Stimulated activated CD8-positive, alpha-beta memory T cell treated with anti-CD3 and anti-CD28 coated beads, Interleukin-12 subunit alpha, Interleukin-12 subunit beta, amount 100 ng/mL, for 24 hours (primary cell): ENCODE measurements around the gene COX4I2.
"Not testable (repeated sequence)": the region's sequence is repeated elsewhere in the genome, so short reads cannot be mapped to it uniquely, and the experiment has no call there.

ENCODE experiments used
- DNase-seq: peaks from one replicate; pipeline ENCODE4 v3.0.0-alpha.2; 2020; ENCODE audit errors: extremely low read depth

COX4I2 gene

GRCh38 chr20:31654534-31654933, 16.8 kb downstream of the COX4I2 start:
- DNase-seq: no peak

- peak; percentile 38 for DNase-seq
Measured at GRCh38 chr20:31661625-31662371, 24.1 kb downstream of the COX4I2 start.

DNA sequence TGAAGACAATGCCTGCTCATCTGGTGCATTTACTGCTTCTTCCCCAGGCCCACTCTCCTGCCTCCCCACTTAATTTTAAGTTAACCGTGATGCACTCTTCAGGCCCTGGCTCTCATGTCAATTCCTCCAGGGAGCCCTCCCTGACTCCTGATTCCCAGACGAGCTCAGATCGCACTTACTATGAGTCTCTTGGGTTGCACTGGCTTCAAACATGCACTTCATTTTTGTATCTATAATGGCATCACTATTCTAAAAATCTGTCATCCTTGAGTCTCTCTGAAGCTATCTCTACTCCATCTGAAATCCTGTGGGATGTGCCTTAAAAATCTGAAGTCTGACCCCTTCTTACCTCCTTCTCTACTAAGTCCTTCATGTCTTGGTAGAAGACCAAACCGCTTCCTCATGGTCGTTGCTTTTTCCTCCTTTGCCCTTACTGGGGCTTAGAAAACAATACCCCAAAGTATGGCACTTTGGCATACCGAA, 24.7 kb downstream of the COX4I2 start:
- no peak for DNase-seq

DNA sequence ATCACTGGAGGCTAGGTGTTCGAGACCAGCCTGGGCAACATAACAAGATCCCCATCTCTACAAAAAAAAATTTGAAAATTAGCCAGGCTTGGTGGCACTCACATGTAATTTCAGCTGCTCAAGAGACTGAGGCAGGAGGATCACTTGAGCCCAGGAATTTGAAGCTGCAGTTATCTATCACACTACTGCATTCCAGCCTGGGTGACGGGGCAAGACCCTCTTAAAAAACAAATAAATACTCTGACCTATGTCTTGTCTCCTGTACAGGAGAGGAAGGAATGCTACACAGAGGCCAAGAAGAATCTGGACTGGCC, 25.8 kb downstream of the COX4I2 start:
- no peak for DNase-seq

- DNase-seq: no peak
Measured at GRCh38 chr20:31663838-31664695, 26.4 kb downstream of the COX4I2 start.

GRCh38 chr20:31664696-31665354, 27.1 kb downstream of the COX4I2 start:
- no peak for DNase-seq

DNA sequence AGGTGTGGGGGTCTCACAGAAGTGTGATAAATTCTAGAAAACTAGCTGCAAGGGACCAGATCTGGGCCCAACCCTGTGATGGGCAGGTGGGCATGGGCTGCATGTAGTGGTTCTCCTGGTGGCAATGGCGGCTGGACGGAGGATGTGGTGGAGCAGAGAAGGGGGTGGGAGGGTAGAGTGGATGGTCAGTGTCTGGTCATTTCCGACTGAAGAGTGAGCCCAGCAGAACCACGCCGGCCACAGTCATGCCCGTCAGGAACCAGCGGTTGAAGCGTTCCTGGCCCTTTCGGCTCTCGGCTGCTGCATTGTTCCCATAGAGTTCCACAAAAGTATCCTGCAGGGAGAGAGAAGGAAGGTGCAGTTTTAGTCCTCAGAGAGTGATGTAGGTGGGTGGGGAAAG, 28.0 kb downstream of the COX4I2 start:
- no peak for DNase-seq

- no peak for DNase-seq
Measured at GRCh38 chr20:31666258-31667042, 28.7 kb downstream of the COX4I2 start.

DNA sequence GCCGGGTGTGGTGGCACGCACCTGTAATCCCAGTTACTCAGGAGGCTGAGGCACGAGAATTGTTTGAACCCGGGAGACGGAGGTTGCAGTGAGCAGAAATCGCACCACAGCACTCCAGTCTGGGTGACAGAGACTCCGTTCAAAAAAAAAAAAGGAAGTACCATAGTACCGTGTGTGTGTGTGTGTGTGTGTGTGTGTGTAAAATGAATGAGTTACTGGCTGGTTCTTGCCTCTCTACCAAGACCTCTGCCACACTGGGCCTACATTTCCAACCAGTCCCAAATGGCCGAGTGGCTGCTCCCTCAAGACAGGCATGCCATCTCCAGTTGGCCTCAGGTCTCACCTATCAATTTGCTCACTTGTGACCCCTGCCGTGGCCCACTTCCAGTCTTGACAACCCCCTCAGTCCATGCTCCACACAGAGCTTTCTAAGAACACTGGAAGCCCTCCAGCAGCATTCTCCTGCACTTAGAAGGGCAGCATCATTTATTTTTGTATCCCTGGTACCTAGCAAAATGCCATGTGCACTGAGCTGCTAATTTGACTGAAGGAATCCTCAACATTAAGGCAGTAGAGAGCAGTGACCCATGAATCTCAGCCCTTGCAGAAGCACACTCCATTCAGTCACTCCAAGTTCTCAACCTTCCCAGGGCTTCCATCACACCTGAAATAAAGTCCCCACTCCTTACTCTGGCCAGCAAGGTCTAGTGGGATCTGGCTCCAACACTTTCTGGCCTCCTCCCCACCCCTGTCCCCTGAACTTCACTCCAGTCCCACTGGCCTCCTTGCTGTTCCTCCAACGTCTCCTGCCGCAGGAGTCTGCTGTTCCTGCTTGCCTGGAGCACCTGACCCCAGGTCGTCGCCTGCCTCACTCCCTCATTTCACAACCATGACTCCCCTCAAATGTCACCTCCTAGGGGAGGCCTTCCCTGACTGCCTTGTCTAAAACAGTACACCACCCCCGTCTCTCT, 29.9 kb downstream of the COX4I2 start:
- no peak for DNase-seq

GRCh38 chr20:31668944-31669343, 31.2 kb downstream of the COX4I2 start:
- not testable (repeated sequence) for DNase-seq

GRCh38 chr20:31669876-31670275, 32.2 kb downstream of the COX4I2 start:
- DNase-seq: no peak

GRCh38 chr20:31670371-31671228, 32.9 kb downstream of the COX4I2 start:
- DNase-seq: no peak

GRCh38 chr20:31671324-31671723, 33.6 kb downstream of the COX4I2 start:
- no peak for DNase-seq

DNA sequence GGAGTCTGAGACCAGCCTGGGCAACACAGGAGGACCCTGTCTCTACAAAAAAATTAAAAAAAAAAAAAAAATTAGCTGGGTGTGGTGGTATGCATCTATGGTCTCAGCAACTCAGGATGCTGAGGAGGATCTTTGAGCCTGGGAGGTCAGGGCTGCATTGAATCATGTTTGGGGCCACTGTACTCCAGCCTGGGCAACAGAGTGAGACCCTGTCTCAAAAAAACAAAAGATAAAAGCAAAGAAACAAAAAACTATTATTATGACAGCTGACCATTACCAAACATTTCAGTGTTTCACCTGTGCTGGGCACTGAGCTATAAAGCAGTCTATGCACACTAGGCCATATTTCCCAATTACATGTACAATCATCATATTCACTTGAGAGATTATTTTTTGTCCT, 35.7 kb downstream of the COX4I2 start:
- no peak for DNase-seq

GRCh38 chr20:31673943-31674463, 36.3 kb downstream of the COX4I2 start:
- no peak for DNase-seq

- DNase-seq: peak; percentile 27
Measured at GRCh38 chr20:31674895-31675827, 37.4 kb downstream of the COX4I2 start.

GRCh38 chr20:31675828-31676608, 38.3 kb downstream of the COX4I2 start:
- DNase-seq: no peak
